Measurements from ENCODE around the gene APOE. TPM values are rescaled to one million over a fixed set of nuclear protein-coding genes. Genes with fewer than 3 reads are reported as not detected.
A peak's percentile ranks its signal among the peaks of the same experiment; 100 is the strongest.

The APOE gene
- total and polyA plus RNA-seq, 2 of the 13 experiments (the other 11 are each of a cell fraction or from before 2014, with no cell fraction given): 1,328 to 1,470 TPM

DNA sequence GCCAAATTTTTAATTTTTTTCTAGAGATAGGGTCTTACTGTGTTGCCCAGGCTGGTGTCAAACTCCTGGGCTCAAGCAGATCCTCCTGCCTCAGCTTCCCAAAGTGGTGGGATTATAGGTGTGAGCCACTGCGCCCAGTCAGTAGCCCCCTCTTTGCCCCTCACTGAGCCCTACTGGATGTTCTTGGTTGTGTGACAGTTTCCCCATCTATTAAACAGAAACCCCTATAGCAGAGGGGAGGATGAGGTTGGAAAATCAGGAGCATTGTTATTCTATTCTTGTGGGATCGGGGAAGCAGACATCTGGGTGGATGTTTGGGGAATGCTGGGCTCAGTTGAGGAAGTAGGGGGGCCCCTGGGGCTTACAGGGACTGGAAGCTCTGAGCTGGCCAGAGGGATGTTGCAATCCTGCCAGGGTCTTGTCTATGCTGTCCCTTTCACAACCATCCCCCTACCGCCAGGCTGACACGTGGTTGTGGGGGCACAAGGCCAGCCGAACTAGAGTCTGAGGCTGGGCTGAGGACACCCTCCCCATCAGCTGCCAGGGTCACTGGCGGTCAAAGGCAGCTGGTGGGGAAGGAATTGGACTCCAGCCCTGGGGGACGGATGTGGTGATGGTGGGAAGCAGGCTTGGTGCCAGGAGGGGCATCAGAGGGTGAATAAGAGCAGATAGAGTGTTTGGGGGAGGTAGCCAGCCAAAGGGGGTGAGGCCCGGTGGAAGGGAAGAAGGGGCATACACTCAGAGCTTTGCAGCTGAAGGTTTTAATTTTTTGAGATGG, 19.7 kb downstream of the APOE start (continued):
- TF ChIP-seq NFKBIZ (CRISPR knock-in tag; IDR thresholded peaks at IDR 0.05) (peak; percentile 90; the same call in 1 of the 2 replicates), ZNF790 (CRISPR knock-in tag; IDR thresholded peaks at IDR 0.05; ENCODE audit: borderline replicate concordance) (no peak; the same call in 1 of the 2 replicates), MXI1 (IDR thresholded peaks at IDR 0.05; ENCODE audit: borderline replicate concordance, low read depth, low read length) (peak; percentile 92; the same call in 2 of the 3 replicates), YEATS2 (CRISPR knock-in tag; IDR thresholded peaks at IDR 0.05; ENCODE audit: borderline replicate concordance) (peak; percentile 76; the same call in 1 of the 2 replicates), TRIM24 (CRISPR knock-in tag; IDR thresholded peaks at IDR 0.05) (peak; percentile 92), ZNF441 (CRISPR knock-in tag; IDR thresholded peaks at IDR 0.05; ENCODE audit: borderline replicate concordance) (peak; percentile 64; the same call in 1 of the 2 replicates), MIER2 (CRISPR knock-in tag; IDR thresholded peaks at IDR 0.05) (peak; percentile 77; the same call in 1 of the 2 replicates), THYN1 (CRISPR knock-in tag; IDR thresholded peaks at IDR 0.05; ENCODE audit: borderline replicate concordance, low read depth) (no peak), ARNT (IDR thresholded peaks at IDR 0.05) (no peak)
- TF ChIP-seq, protein P1, sequence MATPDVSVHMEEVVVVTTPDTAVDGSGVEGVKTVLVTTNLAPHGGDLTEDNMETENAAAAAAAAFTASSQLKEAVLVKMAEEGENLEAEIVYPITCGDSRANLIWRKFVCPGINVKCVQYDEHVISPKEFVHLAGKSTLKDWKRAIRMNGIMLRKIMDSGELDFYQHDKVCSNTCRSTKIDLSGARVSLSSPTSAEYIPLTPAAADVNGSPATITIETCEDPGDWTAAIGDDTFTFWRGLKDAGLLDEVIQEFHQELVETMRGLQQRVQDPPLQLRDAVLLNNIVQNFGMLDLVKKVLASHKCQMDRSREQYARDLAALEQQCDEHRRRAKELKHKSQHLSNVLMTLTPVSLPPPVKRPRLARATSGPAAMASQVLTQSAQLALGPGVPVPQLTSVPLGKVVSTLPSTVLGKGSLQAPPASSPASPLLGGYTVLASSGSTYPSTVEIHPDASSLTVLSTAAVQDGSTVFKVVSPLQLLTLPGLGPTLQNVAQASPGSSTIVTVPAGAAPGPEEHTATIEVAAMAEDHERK (CRISPR knock-in tag; IDR thresholded peaks at IDR 0.05; ENCODE audit: low read depth): no peak
- TF ChIP-seq, protein P2, sequence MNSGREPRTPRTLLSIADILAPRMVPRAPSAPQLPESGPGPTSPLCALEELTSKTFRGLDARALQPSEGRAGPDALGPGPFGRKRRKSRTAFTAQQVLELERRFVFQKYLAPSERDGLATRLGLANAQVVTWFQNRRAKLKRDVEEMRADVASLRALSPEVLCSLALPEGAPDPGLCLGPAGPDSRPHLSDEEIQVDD (CRISPR knock-in tag; IDR thresholded peaks at IDR 0.05; ENCODE audit: borderline replicate concordance): no peak
- TF ChIP-seq, protein P3, sequence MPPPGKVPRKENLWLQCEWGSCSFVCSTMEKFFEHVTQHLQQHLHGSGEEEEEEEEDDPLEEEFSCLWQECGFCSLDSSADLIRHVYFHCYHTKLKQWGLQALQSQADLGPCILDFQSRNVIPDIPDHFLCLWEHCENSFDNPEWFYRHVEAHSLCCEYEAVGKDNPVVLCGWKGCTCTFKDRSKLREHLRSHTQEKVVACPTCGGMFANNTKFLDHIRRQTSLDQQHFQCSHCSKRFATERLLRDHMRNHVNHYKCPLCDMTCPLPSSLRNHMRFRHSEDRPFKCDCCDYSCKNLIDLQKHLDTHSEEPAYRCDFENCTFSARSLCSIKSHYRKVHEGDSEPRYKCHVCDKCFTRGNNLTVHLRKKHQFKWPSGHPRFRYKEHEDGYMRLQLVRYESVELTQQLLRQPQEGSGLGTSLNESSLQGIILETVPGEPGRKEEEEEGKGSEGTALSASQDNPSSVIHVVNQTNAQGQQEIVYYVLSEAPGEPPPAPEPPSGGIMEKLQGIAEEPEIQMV (CRISPR knock-in tag; IDR thresholded peaks at IDR 0.05; ENCODE audit: low read depth): peak; percentile 94; the same call in 1 of the 2 replicates

All from HepG2 (cell line).